Measurements from ENCODE around the gene TRAM2.

Gene TRAM2, protein sequence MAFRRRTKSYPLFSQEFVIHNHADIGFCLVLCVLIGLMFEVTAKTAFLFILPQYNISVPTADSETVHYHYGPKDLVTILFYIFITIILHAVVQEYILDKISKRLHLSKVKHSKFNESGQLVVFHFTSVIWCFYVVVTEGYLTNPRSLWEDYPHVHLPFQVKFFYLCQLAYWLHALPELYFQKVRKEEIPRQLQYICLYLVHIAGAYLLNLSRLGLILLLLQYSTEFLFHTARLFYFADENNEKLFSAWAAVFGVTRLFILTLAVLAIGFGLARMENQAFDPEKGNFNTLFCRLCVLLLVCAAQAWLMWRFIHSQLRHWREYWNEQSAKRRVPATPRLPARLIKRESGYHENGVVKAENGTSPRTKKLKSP

DNA sequence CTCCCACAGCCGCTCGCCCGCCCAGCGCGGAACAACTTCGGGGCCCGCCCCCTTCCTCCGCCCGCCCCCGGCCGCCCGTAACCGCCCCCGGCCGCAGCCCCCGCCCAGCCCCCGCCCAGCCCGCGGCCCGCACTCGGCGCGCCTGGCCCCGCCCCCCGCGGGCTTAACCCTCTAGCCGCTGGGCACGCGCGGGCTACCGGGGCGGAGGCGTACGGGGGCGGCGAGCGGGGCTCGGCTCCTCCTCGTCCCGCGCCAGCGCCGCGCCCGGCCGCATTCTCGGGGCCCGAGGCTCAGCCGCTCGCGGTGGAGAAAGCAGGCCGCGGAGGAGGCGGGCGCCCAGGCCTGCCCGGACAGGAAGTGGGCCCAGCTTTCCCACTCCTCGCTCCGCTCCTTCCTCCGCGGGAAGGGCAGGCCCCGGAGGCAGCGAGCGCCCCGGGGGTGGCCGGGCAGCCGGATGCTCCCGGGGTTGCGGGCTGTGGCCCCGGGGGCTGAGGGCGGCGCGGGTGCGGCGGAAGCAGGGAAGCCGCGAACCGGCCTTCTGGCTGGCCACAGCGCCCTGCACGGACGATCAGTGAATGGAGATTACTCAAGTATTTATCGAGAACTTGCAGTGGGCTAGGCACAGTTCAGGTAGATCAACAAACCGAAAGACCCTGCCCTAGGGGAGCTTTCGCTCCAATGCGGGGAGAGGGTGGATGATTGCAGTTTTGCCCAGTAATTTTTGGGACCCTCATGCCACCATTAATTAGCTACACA is at the start of gene TRAM2:
Gene TRAM2, minus strand, starts transcription at position 39 of the 756 bp plus-strand sequence. CDS start 145 bp downstream, outside the sequence.
- H3K9me3 Mint-ChIP-seq, result no peaks in the 10 kb centered on the region
- peaks cover 35% of the 10 kb centered on the region for H3K36me3 Mint-ChIP-seq (ENCODE audit: low read depth)
- peaks cover 51% of the 10 kb centered on the region for H3K4me1 Mint-ChIP-seq (ENCODE audit: low read depth)
- peak within 1 kb of the TSS; percentile 95 for H3K4me3 Mint-ChIP-seq
- H3K27me3 Mint-ChIP-seq, result no peaks in the 10 kb centered on the region
- peak within 1 kb of the TSS; percentile 71 for H3K27ac Mint-ChIP-seq
- intact Hi-C loops (cut with micrococcal nuclease), result loop anchor here (5.0 kb wide), 4 partner anchors 65 to 215 kb away; partner anchors contain the start of gene PAQR8

DNA sequence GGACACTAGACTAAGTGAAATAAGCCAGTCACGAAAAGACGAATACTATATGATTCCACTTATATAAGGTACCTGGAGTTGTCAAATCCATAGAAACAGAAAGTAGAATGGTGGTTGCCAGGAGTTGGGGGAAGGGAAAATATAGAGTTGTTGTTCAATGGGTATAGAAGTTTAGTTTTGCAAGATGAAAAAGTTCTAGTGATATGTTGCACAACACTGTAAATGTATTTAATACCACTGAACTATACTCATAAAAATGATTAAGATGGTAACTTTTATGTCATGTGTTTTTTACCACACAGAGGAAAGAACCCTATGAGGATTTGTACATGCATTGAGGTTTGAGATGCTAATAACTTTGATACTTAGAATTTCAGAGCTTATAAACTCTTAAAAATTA is 46.0 kb upstream of the TRAM2 start:
- no peak overlapping the region for H3K4me3 Mint-ChIP-seq
- no peak overlapping the region for H3K27ac Mint-ChIP-seq
- intact Hi-C loops (cut with micrococcal nuclease), result no loop called here
- peaks cover 5% of the 10 kb centered on the region for H3K27me3 Mint-ChIP-seq
- peaks cover 6% of the 10 kb centered on the region for H3K4me1 Mint-ChIP-seq (ENCODE audit: low read depth)
- H3K36me3 Mint-ChIP-seq (ENCODE audit: low read depth), result no peaks in the 10 kb centered on the region
- H3K9me3 Mint-ChIP-seq, result no peaks in the 10 kb centered on the region

DNA sequence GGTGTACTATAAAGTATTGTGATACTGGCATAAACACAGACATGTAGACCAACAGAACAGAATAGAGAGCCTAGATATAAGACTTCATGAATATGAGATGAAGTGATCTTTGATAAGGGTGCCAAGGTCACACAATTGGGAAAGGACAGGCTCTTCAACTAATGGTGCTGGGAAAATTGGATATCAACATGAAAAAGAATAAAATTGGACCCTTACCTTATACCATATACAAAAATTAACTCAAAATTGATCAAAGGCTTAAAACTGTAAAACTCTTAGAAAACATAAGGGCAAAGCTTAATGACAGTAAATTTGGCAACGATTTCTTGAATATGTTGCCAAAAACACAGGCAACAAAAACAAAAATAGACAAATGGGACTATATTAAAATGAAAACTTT is 44.8 kb upstream of the TRAM2 start:
- H3K27me3 Mint-ChIP-seq, result peaks cover 5% of the 10 kb centered on the region
- no peak overlapping the region for H3K27ac Mint-ChIP-seq
- H3K4me1 Mint-ChIP-seq (ENCODE audit: low read depth), result peaks cover 6% of the 10 kb centered on the region
- H3K4me3 Mint-ChIP-seq, result no peak overlapping the region
- no peaks in the 10 kb centered on the region for H3K9me3 Mint-ChIP-seq
- no peaks in the 10 kb centered on the region for H3K36me3 Mint-ChIP-seq (ENCODE audit: low read depth)
- intact Hi-C loops (cut with micrococcal nuclease), result no loop called here

DNA sequence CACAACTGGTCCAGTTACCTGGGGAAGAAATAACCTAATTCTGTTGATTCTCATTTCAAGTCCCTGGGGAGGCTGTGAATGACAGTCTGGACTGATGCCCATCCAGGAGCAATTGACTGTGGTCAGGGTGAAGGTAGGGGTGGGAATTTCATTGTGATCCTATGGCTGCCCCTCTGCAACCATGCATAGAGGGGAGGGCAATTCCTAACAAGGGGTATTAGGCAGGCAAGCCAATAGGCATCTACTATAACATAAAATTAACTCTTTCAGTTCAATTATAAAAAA is 44.0 kb upstream of the TRAM2 start:
- Mint-ChIP-seq H3K9me3 (no peaks in the 10 kb centered on the region), H3K27ac (no peak overlapping the region), H3K36me3 (ENCODE audit: low read depth) (no peaks in the 10 kb centered on the region), H3K27me3 (peaks cover 4% of the 10 kb centered on the region), H3K4me3 (no peak overlapping the region), H3K4me1 (ENCODE audit: low read depth) (peaks cover 6% of the 10 kb centered on the region)
- intact Hi-C loops (cut with micrococcal nuclease), result no loop called here

DNA sequence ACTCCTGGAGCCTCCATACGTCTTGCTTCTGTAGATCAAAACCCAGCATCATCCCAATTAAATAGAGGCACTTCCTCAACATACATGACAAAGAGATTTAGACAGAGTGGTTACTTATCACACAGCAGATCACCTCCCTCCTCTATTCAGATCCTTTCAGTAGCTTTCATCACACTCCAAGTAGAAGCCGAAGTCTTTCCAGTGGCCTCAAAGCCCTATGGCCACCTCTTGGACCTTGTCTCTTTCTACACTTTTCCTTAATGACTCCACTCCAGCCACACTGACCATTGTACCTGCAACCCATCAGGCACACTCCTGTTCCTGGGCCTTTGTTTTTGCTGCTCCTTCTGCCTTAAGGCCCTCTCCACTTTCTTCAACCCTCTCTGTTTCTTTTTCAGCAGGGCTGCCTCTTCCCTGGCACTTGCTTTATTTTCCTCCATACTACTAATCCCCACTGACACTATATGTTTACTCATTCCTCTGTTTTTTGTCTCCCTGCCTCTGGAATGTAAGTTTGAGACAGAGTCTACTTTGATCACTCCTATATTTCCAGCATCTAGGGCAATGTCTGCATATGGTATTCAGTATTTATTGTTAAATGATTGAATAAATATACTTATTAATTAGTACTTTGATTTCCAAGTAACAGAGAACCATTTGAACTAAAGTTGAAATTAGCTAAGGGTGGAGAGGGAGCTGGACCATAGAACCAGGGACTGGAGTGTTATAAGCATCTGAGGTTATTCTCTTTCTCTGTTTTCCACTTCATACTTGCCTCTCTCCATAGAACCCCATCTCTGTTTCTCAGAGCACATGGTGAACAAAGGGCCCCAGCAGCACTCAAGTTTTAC is 43.4 kb upstream of the TRAM2 start:
- Mint-ChIP-seq H3K36me3 (ENCODE audit: low read depth) (no peaks in the 10 kb centered on the region), H3K27me3 (no peaks in the 10 kb centered on the region)

DNA sequence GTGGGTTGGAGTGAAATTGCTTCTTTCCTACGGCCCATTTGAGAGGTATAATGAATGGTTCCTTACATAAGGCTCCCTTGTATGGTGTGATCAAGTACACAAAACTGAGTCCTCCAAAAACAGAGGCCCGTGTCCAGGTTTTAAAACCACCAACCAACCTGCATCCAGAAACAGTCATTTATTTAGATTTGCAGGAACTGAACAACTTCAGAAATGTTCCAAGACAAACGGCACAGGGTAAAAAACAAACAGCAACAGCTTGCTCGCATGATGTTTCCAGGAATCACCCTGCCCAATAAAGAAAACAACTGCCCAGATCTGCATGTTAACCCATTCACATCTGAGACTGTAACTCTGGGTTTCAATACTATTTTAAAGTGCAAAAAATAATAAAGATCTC is 40.2 kb upstream of the TRAM2 start:
- Mint-ChIP-seq H3K4me1 (ENCODE audit: low read depth) (peaks cover 6% of the 10 kb centered on the region), H3K36me3 (ENCODE audit: low read depth) (no peaks in the 10 kb centered on the region), H3K9me3 (no peaks in the 10 kb centered on the region), H3K27ac (no peak overlapping the region), H3K27me3 (no peaks in the 10 kb centered on the region), H3K4me3 (no peak overlapping the region)
- intact Hi-C loops (cut with micrococcal nuclease), result no loop called here

More for the DNA sequence above, 43.4 kb upstream of the TRAM2 start:
- intact Hi-C loops (cut with micrococcal nuclease), result no loop called here
- Mint-ChIP-seq H3K9me3 (no peaks in the 10 kb centered on the region), H3K27ac (peak overlapping the region; percentile 9), H3K4me3 (no peak overlapping the region), H3K4me1 (ENCODE audit: low read depth) (peaks cover 6% of the 10 kb centered on the region)

DNA sequence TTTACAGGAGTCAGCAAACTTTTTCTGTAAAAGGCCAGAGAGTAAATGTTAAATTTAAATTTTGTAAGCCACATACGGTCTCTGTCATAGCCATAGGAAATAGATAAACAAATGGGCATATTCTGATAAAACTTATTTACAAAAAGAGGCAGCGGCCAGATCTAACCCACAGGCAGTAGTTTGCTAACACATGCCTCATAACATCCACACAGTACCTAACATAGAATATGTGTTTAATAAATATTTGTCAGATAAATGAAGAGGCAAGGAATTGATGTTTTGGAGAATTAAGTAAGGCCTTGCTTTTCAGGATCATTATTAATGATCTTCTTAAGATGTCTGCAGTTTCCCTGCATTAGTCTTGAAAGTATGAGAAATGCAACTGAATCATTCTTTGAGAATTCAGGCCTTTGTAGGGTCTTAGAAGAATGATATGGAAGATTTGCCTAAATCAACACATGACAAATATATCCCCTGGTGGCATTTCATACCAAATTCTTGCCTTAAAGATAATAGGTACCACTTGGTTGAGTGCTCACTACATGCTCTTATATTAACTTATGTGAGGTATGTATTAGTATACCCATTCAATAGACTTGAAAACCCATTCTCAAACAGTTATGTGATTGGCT is 39.3 kb upstream of the TRAM2 start:
- no peak overlapping the region for H3K27ac Mint-ChIP-seq
- no peaks in the 10 kb centered on the region for H3K9me3 Mint-ChIP-seq
- H3K4me3 Mint-ChIP-seq, result no peak overlapping the region
- H3K27me3 Mint-ChIP-seq, result no peaks in the 10 kb centered on the region
- intact Hi-C loops (cut with micrococcal nuclease), result no loop called here
- no peaks in the 10 kb centered on the region for H3K36me3 Mint-ChIP-seq (ENCODE audit: low read depth)
- peaks cover 6% of the 10 kb centered on the region for H3K4me1 Mint-ChIP-seq (ENCODE audit: low read depth)

DNA sequence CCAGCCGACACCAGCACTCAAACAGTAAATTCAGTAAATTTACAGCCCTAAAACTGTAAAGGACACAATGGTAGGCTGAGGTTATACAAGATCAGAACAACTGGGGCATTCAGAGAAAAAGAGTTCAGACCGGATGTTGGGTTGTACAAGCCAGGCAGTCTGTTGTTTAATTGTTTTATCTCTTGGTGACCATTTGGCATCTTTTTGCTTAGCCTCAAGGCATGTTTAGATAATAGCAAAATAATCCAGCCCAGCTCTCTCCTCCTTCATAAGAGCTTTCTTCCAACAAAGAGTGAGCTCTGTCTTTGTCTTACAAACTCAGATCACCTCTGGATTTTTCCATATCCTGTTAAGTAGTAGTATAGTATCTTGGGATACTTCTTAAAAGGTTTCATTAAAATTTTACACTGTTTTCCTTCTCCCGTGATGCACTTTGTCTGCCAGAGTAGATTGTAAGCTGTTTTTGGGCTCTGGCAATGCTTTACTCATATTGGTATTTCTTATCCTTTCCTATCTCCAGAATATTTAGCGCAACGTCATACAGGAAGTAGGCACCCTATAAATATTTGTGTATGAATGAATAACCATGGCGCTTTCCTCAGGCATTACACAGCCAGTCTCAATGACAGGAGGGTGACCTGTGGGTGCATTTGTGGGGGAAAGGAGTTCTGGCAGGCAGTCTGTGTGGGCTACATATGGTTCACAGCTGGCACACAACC is 35.6 kb upstream of the TRAM2 start:
- no peaks in the 10 kb centered on the region for H3K9me3 Mint-ChIP-seq

DNA sequence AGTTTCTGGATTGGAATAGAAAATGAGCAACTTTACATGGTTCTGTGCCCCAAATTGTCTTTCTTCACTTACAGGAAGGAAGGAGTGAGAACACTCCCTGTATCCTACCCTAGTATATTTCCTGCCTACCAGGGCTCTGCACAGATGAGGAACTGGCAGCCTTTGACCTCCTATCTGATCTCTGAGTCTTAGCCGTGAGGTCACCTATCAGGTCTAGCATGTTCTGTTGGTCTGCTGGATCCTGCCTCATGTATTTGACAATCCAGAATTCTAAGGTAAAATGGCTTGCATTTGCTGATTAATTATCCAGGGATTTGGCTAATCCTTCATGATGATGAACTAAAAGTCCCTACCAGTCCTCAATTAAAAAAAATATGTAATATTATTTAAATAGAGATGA is 35.0 kb upstream of the TRAM2 start:
- no peak overlapping the region for H3K4me3 Mint-ChIP-seq
- intact Hi-C loops (cut with micrococcal nuclease), result no loop called here
- H3K36me3 Mint-ChIP-seq (ENCODE audit: low read depth), result no peaks in the 10 kb centered on the region
- no peak overlapping the region for H3K27ac Mint-ChIP-seq
- peaks cover 1% of the 10 kb centered on the region for H3K27me3 Mint-ChIP-seq
- no peaks in the 10 kb centered on the region for H3K9me3 Mint-ChIP-seq
- no peaks in the 10 kb centered on the region for H3K4me1 Mint-ChIP-seq (ENCODE audit: low read depth)

More for the DNA sequence above, 35.6 kb upstream of the TRAM2 start:
- intact Hi-C loops (cut with micrococcal nuclease), result no loop called here
- Mint-ChIP-seq H3K27me3 (peaks cover 1% of the 10 kb centered on the region), H3K27ac (no peak overlapping the region), H3K36me3 (ENCODE audit: low read depth) (no peaks in the 10 kb centered on the region), H3K4me3 (no peak overlapping the region), H3K4me1 (ENCODE audit: low read depth) (no peaks in the 10 kb centered on the region)

DNA sequence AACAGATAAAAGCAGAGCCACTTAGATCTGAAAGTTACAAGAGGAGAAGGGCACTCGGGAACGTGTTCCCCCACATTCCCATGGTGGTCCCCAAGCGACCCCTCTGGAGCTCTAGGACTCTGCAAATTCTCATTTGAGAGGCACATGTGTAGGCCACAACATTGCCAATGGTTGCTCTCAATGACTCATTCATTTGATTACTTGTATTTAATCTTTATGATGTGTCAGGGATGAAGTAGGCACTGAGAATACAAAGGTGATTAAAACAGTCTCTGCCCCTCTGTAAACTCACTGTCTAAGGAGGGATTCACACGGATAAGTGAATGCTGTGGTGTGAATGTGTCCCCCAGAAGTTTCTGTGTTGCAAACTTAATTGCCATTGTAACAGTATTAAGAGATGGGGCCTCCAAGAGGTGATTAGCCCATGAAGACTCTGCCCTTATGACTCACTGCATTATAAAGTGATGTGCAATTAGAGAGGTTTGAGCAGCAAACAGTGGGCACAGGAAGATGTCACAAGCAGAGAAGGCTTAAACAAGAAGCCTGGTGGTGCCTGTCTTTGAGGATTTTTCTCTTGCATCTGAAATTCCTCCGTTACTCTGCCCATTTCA is 34.0 kb upstream of the TRAM2 start:
- no peaks in the 10 kb centered on the region for H3K9me3 Mint-ChIP-seq
- no peak overlapping the region for H3K4me3 Mint-ChIP-seq
- H3K27me3 Mint-ChIP-seq, result peaks cover 1% of the 10 kb centered on the region
- H3K27ac Mint-ChIP-seq, result no peak overlapping the region
- intact Hi-C loops (cut with micrococcal nuclease), result no loop called here
- H3K4me1 Mint-ChIP-seq (ENCODE audit: low read depth), result peaks cover 5% of the 10 kb centered on the region
- no peaks in the 10 kb centered on the region for H3K36me3 Mint-ChIP-seq (ENCODE audit: low read depth)

DNA sequence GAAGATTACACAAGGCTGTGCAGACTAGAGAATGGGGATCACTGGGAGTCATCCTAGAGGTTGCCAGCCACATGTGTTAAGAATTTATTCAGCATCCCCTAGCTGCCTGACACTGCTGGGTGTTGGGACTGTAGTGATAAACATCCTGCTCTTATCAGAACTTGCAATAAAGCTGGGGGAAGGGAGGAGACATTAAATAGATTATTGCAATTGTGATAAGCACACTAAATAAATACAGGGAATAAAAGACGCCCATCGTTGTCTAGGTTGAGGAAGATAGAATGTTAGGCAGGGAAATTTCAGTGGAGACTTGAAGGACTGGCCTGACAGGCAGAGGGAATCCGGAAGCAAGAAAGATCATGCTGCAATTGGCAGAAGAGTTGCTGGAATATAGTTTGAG is 33.2 kb upstream of the TRAM2 start:
- Mint-ChIP-seq H3K27ac (no peak overlapping the region), H3K4me3 (no peak overlapping the region), H3K27me3 (peaks cover 1% of the 10 kb centered on the region), H3K4me1 (ENCODE audit: low read depth) (peaks cover 9% of the 10 kb centered on the region), H3K9me3 (no peaks in the 10 kb centered on the region), H3K36me3 (ENCODE audit: low read depth) (no peaks in the 10 kb centered on the region)
- intact Hi-C loops (cut with micrococcal nuclease), result no loop called here

DNA sequence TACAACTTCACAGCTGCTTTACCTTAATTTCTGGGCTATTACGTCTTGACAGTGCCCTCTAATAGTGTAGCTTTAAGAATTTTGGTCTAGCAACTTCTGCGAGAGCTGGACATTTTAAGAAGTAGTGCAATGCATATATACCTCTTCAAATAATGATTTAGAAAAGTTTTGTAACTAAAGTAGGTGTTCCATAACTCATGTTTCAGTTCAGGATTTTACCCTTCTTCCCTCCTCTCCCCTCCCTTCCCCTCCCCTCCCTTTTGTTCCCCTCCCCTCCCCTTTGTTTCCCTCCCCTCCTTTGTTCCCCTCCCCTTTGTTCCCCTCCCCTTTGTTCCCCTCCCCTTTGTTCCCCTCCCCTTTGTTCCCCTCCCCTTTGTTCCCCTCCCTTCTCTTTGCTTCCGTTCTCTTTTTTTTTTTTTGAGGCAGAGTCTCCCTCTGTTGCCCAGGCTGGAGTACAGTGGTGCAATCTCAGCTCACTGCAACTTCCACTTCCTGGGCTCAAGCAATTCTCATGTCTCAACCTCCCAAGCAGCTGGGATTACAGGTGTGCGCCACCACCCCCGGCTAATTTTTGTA is 28.8 kb upstream of the TRAM2 start:
- H3K4me3 Mint-ChIP-seq, result no peak overlapping the region
- no peaks in the 10 kb centered on the region for H3K36me3 Mint-ChIP-seq (ENCODE audit: low read depth)
- H3K4me1 Mint-ChIP-seq (ENCODE audit: low read depth), result peaks cover 46% of the 10 kb centered on the region
- no peaks in the 10 kb centered on the region for H3K9me3 Mint-ChIP-seq
- intact Hi-C loops (cut with micrococcal nuclease), result no loop called here
- peak overlapping the region; percentile 34 for H3K27ac Mint-ChIP-seq
- H3K27me3 Mint-ChIP-seq, result peaks cover 1% of the 10 kb centered on the region
